ENCODE measurements around the gene TMEM186.

DNA sequence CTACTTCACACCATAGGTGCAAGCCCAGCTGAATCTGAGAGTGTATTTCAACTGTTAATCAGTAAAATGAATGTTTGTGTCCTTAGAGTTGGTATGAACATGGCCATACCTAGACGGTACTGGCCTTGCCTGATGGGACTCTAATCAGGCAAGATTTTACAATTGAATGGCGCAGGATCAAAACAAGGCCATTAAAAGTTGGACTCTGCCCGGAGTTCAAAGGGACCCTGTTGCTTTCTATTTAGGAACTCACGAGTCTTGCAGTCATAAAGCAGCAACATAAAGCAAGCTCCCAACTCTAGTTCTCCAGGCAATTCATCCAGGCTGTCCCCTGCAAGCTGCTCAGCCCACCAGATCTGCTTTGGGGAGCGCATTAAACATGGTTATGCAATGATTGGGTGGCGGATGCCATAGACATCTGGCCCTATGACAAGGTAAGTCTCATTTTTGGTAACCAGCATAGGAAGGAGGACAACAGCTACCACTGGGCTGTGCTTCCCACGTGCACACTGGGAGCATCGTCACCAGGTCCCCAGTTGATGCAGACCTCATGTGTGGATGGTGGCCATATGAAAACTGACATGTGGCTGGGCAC, 8.8 kb downstream of the TMEM186 start:
- TF ChIP-seq, protein P1, sequence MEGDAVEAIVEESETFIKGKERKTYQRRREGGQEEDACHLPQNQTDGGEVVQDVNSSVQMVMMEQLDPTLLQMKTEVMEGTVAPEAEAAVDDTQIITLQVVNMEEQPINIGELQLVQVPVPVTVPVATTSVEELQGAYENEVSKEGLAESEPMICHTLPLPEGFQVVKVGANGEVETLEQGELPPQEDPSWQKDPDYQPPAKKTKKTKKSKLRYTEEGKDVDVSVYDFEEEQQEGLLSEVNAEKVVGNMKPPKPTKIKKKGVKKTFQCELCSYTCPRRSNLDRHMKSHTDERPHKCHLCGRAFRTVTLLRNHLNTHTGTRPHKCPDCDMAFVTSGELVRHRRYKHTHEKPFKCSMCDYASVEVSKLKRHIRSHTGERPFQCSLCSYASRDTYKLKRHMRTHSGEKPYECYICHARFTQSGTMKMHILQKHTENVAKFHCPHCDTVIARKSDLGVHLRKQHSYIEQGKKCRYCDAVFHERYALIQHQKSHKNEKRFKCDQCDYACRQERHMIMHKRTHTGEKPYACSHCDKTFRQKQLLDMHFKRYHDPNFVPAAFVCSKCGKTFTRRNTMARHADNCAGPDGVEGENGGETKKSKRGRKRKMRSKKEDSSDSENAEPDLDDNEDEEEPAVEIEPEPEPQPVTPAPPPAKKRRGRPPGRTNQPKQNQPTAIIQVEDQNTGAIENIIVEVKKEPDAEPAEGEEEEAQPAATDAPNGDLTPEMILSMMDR (IDR thresholded peaks at IDR 0.05; ENCODE audit: insufficient read depth, low read length, poor library complexity, severe bottlenecking) = no peak
- TF ChIP-seq EZH2phosphoT487 (conservative IDR thresholded peaks at IDR 0.05; ENCODE audit: low read length) = no peak
